OCI-LY3 (cell line): ENCODE measurements around the gene SLC25A48.
"Not testable (repeated sequence)": the region's sequence is repeated elsewhere in the genome, so short reads cannot be mapped to it uniquely, and the experiment has no call there.

Source experiments
- H2AFZ ChIP-seq: fragments of 200-600, 300-600 bp; shearing (Covaris generic); 2 replicates; pipeline ENCODE4 v1.6.0; 2014; ENCODE audit warnings: antibody characterized with exemption, low read depth, low read length
- H3K27ac ChIP-seq: fragments of 200-600, 300-600 bp; sonication (generic); 2 replicates; pipeline ENCODE4 v1.5.1; 2014; ENCODE audit warnings: mild to moderate bottlenecking, low read length, moderate library complexity, mixed read lengths
- H3K27me3 ChIP-seq: fragments of 200-600, 300-600 bp; sonication (generic); 2 replicates; pipeline ENCODE4 v1.6.1; 2014; ENCODE audit warnings: low read depth, low read length, mixed read lengths
- H3K36me3 ChIP-seq: fragments of 200-600, 300-600 bp; sonication (generic); replicated peaks from 2 replicates; pipeline ENCODE3; 2014; ENCODE audit warnings: low read depth, low read length, mixed read lengths
- H3K4me1 ChIP-seq: fragments of 300-600, 200-600 bp; sonication (generic); 2 replicates; pipeline ENCODE4 v1.6.1; 2014; ENCODE audit warnings: low read length, mixed read lengths
- H3K4me2 ChIP-seq: fragments of 200-600, 300-600 bp; sonication (generic); 2 replicates; pipeline ENCODE4 v1.6.1; 2014; ENCODE audit warnings: low read length, mixed read lengths
- H3K4me3 ChIP-seq: fragments of 300-600, 200-600 bp; sonication (generic); 2 replicates; pipeline ENCODE4 v1.5.1; 2014; ENCODE audit warnings: antibody characterized with exemption, mild to moderate bottlenecking, low read length, moderate library complexity
- H3K79me2 ChIP-seq: fragments of 300-600, 200-600 bp; shearing (Covaris generic); 2 replicates; pipeline ENCODE4 v1.6.1; 2014; ENCODE audit warnings: mild to moderate bottlenecking, low read length, mixed read lengths
- H3K9ac ChIP-seq: fragments of 300-600, 200-600 bp; shearing (Covaris generic); 2 replicates; pipeline ENCODE4 v1.6.0; 2014; ENCODE audit warnings: mild to moderate bottlenecking, low read length, moderate library complexity
- H3K9me3 ChIP-seq: fragments of 200-600, 300-600 bp; shearing (Covaris generic); 2 replicates; pipeline ENCODE4 v1.6.1; 2014; ENCODE audit warnings: low read length, mixed read lengths; ENCODE audit not compliant: insufficient read depth
- H4K20me1 ChIP-seq: fragments of 200-600, 300-600 bp; sonication (generic); 2 replicates; pipeline ENCODE4 v1.6.1; 2016; ENCODE audit warnings: low read length, mixed read lengths; ENCODE audit not compliant: insufficient read depth
- CTCF ChIP-seq: fragments of 200-600, 300-600 bp; sonication (generic); IDR thresholded peaks from 2 replicates; pipeline ENCODE4 v1.5.1; 2014; ENCODE audit warnings: antibody characterized with exemption, low read length, low read depth
- EZH2phosphoT487 ChIP-seq: fragments of 200-600 bp; shearing (Covaris generic); IDR thresholded peaks from 2 replicates; pipeline ENCODE4 v1.6.1; 2018; ENCODE audit warnings: antibody characterized with exemption, mixed run types, low read depth

Gene SLC25A48

GRCh38 chr5:135850671-135851070, 16.2 kb downstream of the SLC25A48 start:
- Histone ChIP-seq H3K9me3 (no peaks in the 10 kb centered on the region), H3K79me2 (no peaks in the 10 kb centered on the region), H3K4me1 (no peaks in the 10 kb centered on the region), H4K20me1 (no peaks in the 10 kb centered on the region), H3K36me3 (no peaks in the 10 kb centered on the region), H3K9ac (no peak overlapping the region), H2AFZ (no peak overlapping the region), H3K4me3 (no peak overlapping the region), H3K27me3 (no peaks in the 10 kb centered on the region), H3K4me2 (no peak overlapping the region), H3K27ac (no peak overlapping the region)
- no peak for TF ChIP-seq EZH2phosphoT487
- TF ChIP-seq CTCF, result no peak

GRCh38 chr5:135851186-135851914, 16.9 kb downstream of the SLC25A48 start:
- H3K9ac ChIP-seq, result no peak overlapping the region
- TF ChIP-seq EZH2phosphoT487 (no peak), CTCF (no peak)
- H3K4me2 ChIP-seq, result no peak overlapping the region
- no peaks in the 10 kb centered on the region for H3K9me3 ChIP-seq
- no peak overlapping the region for H2AFZ ChIP-seq
- no peaks in the 10 kb centered on the region for H3K36me3 ChIP-seq
- H3K27ac ChIP-seq, result no peak overlapping the region
- no peak overlapping the region for H3K4me3 ChIP-seq
- no peaks in the 10 kb centered on the region for H4K20me1 ChIP-seq
- no peaks in the 10 kb centered on the region for H3K79me2 ChIP-seq
- H3K27me3 ChIP-seq, result no peaks in the 10 kb centered on the region
- H3K4me1 ChIP-seq, result no peaks in the 10 kb centered on the region

GRCh38 chr5:135851915-135852845, 17.7 kb downstream of the SLC25A48 start:
- Histone ChIP-seq H3K4me2 (no peak overlapping the region), H3K9me3 (no peaks in the 10 kb centered on the region), H3K27me3 (no peaks in the 10 kb centered on the region), H2AFZ (no peak overlapping the region), H3K27ac (no peak overlapping the region), H3K4me1 (no peaks in the 10 kb centered on the region), H4K20me1 (no peaks in the 10 kb centered on the region), H3K4me3 (no peak overlapping the region), H3K36me3 (no peaks in the 10 kb centered on the region), H3K9ac (no peak overlapping the region), H3K79me2 (no peaks in the 10 kb centered on the region)
- no peak for TF ChIP-seq CTCF
- no peak for TF ChIP-seq EZH2phosphoT487

GRCh38 chr5:135857630-135858311, 23.3 kb downstream of the SLC25A48 start:
- TF ChIP-seq EZH2phosphoT487, result no peak
- TF ChIP-seq CTCF, result no peak
- H3K27ac ChIP-seq, result no peak overlapping the region

GRCh38 chr5:135859186-135859585, 24.7 kb downstream of the SLC25A48 start:
- H3K79me2 ChIP-seq, H3K27ac ChIP-seq, H3K4me3 ChIP-seq, H3K36me3 ChIP-seq, H3K27me3 ChIP-seq, H3K4me1 ChIP-seq, H3K9ac ChIP-seq, H2AFZ ChIP-seq, H3K4me2 ChIP-seq, H3K9me3 ChIP-seq, H4K20me1 ChIP-seq: not testable (repeated sequence)

More at GRCh38 chr5:135857630-135858311, 23.3 kb downstream of the SLC25A48 start:
- H3K79me2 ChIP-seq, result no peaks in the 10 kb centered on the region
- H2AFZ ChIP-seq, result no peak overlapping the region
- H3K27me3 ChIP-seq, result no peaks in the 10 kb centered on the region
- no peak overlapping the region for H3K4me2 ChIP-seq
- no peaks in the 10 kb centered on the region for H3K36me3 ChIP-seq
- no peak overlapping the region for H3K4me3 ChIP-seq
- H3K4me1 ChIP-seq, result no peaks in the 10 kb centered on the region
- H4K20me1 ChIP-seq, result no peaks in the 10 kb centered on the region
- H3K9ac ChIP-seq, result no peak overlapping the region
- H3K9me3 ChIP-seq, result no peaks in the 10 kb centered on the region
